ENCODE data around the gene BMP3. TPM values are rescaled to one million over a fixed set of nuclear protein-coding genes. Genes with fewer than 3 reads are reported as not detected.

Gene BMP3
- total and polyA plus RNA-seq, 10 of the 15 experiments (the other 5 are each of a cell fraction or from before 2014, with no cell fraction given): 0.37 to 1.4 (median 0.88) TPM

DNA sequence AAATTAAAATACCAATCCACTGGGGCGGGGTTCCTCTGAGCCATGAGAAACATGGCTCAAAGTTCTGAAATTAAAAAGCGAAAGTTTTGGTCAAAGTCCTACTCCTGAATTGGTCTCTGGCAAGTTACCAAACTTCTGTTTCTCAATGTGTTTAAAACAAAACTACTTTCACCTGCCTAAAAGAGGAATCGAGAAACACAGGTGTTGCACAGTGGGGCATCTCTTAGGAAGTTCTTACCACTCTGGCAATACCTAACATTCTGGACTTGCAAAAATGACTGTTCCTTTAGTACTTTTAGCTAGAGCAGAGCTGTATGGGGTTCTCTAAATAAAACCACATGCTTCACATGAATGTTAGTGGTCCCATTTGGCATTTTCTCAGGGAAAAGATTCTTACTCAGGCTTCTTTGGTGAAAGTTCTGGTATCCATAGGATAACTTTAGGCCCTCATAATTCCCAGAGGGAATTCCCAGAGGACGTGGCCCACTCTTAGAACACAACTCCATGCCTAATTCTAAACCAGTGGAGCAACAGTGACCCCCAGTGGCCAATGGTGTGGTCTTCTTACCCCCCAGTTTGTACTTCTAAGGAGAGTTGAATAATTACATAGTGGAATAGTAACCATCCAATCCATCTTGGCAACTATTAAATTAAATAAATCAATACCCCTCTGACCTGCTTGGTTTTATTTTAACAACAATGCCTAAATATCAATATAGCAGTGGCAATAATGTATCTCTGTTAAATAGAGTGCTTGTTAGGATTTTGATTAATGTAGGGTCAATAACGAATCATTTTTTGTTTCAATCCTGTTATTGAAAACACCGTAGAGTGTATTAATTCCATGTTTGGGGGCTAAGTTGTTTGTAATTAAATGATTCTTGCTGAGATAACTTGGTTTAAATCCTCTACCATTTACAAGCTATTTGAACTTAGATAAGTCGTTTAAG, 21.9 kb downstream of the BMP3 start (continued):
- TF ChIP-seq, protein P1, sequence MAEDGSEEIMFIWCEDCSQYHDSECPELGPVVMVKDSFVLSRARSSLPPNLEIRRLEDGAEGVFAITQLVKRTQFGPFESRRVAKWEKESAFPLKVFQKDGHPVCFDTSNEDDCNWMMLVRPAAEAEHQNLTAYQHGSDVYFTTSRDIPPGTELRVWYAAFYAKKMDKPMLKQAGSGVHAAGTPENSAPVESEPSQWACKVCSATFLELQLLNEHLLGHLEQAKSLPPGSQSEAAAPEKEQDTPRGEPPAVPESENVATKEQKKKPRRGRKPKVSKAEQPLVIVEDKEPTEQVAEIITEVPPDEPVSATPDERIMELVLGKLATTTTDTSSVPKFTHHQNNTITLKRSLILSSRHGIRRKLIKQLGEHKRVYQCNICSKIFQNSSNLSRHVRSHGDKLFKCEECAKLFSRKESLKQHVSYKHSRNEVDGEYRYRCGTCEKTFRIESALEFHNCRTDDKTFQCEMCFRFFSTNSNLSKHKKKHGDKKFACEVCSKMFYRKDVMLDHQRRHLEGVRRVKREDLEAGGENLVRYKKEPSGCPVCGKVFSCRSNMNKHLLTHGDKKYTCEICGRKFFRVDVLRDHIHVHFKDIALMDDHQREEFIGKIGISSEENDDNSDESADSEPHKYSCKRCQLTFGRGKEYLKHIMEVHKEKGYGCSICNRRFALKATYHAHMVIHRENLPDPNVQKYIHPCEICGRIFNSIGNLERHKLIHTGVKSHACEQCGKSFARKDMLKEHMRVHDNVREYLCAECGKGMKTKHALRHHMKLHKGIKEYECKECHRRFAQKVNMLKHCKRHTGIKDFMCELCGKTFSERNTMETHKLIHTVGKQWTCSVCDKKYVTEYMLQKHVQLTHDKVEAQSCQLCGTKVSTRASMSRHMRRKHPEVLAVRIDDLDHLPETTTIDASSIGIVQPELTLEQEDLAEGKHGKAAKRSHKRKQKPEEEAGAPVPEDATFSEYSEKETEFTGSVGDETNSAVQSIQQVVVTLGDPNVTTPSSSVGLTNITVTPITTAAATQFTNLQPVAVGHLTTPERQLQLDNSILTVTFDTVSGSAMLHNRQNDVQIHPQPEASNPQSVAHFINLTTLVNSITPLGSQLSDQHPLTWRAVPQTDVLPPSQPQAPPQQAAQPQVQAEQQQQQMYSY (CRISPR knock-in tag; IDR thresholded peaks at IDR 0.05): no peak
- TF ChIP-seq TCF12 (IDR thresholded peaks at IDR 0.05; ENCODE audit: low read depth, low read length) (peak; percentile 96), CBFB (IDR thresholded peaks at IDR 0.05; ENCODE audit: low read depth) (0 out of 2 replicates have a peak, but pooled peaks have one; percentile 64), ZZZ3 (IDR thresholded peaks at IDR 0.05; ENCODE audit: control insufficient read depth, insufficient read length, low read depth) (no peak), MEF2A (IDR thresholded peaks at IDR 0.05; ENCODE audit: insufficient read depth, low read depth, low read length) (peak; percentile 76), HDGF (IDR thresholded peaks at IDR 0.05) (no peak), ZNF24 (IDR thresholded peaks at IDR 0.05) (0 out of 2 replicates have a peak, but pooled peaks have one; percentile 28), ASH2L (IDR thresholded peaks at IDR 0.05; ENCODE audit: borderline replicate concordance, low read depth) (no peak), RAD51 (IDR thresholded peaks at IDR 0.05) (peak; percentile 37; the same call in 1 of the 2 replicates), LARP7 (IDR thresholded peaks at IDR 0.05) (no peak), BMI1 (IDR thresholded peaks at IDR 0.05; ENCODE audit: borderline replicate concordance) (peak; percentile 84; the same call in 1 of the 2 replicates), SUZ12 (IDR thresholded peaks at IDR 0.05; ENCODE audit: unreplicated experiment) (no peak), SIN3A (IDR thresholded peaks at IDR 0.05; ENCODE audit: low read depth, low read length) (no peak), NFIC (IDR thresholded peaks at IDR 0.05; ENCODE audit: low read depth, low read length) (peak; percentile 99)
- TF ChIP-seq, protein P2, sequence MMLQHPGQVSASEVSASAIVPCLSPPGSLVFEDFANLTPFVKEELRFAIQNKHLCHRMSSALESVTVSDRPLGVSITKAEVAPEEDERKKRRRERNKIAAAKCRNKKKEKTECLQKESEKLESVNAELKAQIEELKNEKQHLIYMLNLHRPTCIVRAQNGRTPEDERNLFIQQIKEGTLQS (IDR thresholded peaks at IDR 0.05; ENCODE audit: borderline replicate concordance, extremely low read depth, low read depth, low read length): no peak
- TF ChIP-seq, protein P3, sequence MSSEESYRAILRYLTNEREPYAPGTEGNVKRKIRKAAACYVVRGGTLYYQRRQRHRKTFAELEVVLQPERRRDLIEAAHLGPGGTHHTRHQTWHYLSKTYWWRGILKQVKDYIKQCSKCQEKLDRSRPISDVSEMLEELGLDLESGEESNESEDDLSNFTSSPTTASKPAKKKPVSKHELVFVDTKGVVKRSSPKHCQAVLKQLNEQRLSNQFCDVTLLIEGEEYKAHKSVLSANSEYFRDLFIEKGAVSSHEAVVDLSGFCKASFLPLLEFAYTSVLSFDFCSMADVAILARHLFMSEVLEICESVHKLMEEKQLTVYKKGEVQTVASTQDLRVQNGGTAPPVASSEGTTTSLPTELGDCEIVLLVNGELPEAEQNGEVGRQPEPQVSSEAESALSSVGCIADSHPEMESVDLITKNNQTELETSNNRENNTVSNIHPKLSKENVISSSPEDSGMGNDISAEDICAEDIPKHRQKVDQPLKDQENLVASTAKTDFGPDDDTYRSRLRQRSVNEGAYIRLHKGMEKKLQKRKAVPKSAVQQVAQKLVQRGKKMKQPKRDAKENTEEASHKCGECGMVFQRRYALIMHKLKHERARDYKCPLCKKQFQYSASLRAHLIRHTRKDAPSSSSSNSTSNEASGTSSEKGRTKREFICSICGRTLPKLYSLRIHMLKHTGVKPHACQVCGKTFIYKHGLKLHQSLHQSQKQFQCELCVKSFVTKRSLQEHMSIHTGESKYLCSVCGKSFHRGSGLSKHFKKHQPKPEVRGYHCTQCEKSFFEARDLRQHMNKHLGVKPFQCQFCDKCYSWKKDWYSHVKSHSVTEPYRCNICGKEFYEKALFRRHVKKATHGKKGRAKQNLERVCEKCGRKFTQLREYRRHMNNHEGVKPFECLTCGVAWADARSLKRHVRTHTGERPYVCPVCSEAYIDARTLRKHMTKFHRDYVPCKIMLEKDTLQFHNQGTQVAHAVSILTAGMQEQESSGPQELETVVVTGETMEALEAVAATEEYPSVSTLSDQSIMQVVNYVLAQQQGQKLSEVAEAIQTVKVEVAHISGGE (CRISPR knock-in tag; IDR thresholded peaks at IDR 0.05): no peak
- TF ChIP-seq, protein P4, sequence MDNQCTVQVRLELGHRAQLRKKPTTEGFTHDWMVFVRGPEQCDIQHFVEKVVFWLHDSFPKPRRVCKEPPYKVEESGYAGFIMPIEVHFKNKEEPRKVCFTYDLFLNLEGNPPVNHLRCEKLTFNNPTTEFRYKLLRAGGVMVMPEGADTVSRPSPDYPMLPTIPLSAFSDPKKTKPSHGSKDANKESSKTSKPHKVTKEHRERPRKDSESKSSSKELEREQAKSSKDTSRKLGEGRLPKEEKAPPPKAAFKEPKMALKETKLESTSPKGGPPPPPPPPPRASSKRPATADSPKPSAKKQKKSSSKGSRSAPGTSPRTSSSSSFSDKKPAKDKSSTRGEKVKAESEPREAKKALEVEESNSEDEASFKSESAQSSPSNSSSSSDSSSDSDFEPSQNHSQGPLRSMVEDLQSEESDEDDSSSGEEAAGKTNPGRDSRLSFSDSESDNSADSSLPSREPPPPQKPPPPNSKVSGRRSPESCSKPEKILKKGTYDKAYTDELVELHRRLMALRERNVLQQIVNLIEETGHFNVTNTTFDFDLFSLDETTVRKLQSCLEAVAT (IDR thresholded peaks at IDR 0.05): 0 out of 2 replicates have a peak, but pooled peaks have one; percentile 28
- TF ChIP-seq, protein P5, sequence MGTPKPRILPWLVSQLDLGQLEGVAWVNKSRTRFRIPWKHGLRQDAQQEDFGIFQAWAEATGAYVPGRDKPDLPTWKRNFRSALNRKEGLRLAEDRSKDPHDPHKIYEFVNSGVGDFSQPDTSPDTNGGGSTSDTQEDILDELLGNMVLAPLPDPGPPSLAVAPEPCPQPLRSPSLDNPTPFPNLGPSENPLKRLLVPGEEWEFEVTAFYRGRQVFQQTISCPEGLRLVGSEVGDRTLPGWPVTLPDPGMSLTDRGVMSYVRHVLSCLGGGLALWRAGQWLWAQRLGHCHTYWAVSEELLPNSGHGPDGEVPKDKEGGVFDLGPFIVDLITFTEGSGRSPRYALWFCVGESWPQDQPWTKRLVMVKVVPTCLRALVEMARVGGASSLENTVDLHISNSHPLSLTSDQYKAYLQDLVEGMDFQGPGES (IDR thresholded peaks at IDR 0.05): no peak
